Testis (tissue), 2 donors: ENCODE results near the gene PPARA.

Experiments
- POLR2A ChIP-seq: fragments of 450-650 bp; IDR thresholded peaks from one replicate; pipeline ENCODE4 v1.6.1; 2017; ENCODE audit warnings: antibody characterized with exemption, mild to moderate bottlenecking, moderate library complexity
- TF ChIP-seq, protein P1 (sequence below), 3 experiments: fragments of 450-650 bp in 2 of 3; fragments of 200-600 bp in 1 of 3; sonication (generic) in 1 of 3; IDR thresholded peaks; one replicate each; pipeline ENCODE4 v1.5.1; 2016 to 2019; ENCODE audit warnings: antibody characterized with exemption in 3 of 3, mild to moderate bottlenecking in 2 of 3, moderate library complexity in 1 of 3

DNA sequence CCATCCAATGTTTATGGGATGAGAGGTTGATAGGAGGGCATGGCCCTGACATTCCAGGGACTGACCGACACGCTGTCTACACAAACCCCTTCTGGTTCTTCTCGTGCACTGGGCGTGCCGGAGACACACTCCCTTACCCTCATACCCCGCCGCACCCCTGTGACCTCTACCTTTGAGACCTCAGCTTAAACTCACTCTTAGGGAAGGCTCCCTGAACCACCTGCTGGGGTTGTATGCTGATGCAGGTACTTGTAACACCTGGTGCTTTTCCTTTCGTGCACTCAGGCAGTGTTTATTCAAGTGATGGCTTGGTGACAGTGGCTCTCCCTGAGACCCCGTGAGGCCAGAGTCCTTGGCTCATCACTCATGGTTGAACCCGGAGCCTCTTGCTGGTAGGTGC lies 12.0 kb downstream of the PPARA start:
- TF ChIP-seq, protein P1, sequence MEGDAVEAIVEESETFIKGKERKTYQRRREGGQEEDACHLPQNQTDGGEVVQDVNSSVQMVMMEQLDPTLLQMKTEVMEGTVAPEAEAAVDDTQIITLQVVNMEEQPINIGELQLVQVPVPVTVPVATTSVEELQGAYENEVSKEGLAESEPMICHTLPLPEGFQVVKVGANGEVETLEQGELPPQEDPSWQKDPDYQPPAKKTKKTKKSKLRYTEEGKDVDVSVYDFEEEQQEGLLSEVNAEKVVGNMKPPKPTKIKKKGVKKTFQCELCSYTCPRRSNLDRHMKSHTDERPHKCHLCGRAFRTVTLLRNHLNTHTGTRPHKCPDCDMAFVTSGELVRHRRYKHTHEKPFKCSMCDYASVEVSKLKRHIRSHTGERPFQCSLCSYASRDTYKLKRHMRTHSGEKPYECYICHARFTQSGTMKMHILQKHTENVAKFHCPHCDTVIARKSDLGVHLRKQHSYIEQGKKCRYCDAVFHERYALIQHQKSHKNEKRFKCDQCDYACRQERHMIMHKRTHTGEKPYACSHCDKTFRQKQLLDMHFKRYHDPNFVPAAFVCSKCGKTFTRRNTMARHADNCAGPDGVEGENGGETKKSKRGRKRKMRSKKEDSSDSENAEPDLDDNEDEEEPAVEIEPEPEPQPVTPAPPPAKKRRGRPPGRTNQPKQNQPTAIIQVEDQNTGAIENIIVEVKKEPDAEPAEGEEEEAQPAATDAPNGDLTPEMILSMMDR (IDR thresholded peaks at IDR 0.05) = no peak
- TF ChIP-seq POLR2A = no peak
